C4-2B (cell line): ENCODE data around the gene CD79A.
"Not testable (repeated sequence)": the region's sequence is repeated elsewhere in the genome, so short reads cannot be mapped to it uniquely, and the experiment has no call there.

Experiments used
- H3K27ac ChIP-seq: fragments of 450-650 bp; 2 replicates; pipeline ENCODE4 v1.5.1; 2017
- ZFX ChIP-seq: fragments of 450-650 bp; IDR thresholded peaks from 2 replicates; pipeline ENCODE4 v1.6.1; 2017
- TF ChIP-seq, protein P1 (sequence below): fragments of 450-650 bp; conservative IDR thresholded peaks from 2 replicates; pipeline ENCODE4 v1.5.1; 2017; ENCODE audit warnings: mild to moderate bottlenecking

Gene CD79A

DNA sequence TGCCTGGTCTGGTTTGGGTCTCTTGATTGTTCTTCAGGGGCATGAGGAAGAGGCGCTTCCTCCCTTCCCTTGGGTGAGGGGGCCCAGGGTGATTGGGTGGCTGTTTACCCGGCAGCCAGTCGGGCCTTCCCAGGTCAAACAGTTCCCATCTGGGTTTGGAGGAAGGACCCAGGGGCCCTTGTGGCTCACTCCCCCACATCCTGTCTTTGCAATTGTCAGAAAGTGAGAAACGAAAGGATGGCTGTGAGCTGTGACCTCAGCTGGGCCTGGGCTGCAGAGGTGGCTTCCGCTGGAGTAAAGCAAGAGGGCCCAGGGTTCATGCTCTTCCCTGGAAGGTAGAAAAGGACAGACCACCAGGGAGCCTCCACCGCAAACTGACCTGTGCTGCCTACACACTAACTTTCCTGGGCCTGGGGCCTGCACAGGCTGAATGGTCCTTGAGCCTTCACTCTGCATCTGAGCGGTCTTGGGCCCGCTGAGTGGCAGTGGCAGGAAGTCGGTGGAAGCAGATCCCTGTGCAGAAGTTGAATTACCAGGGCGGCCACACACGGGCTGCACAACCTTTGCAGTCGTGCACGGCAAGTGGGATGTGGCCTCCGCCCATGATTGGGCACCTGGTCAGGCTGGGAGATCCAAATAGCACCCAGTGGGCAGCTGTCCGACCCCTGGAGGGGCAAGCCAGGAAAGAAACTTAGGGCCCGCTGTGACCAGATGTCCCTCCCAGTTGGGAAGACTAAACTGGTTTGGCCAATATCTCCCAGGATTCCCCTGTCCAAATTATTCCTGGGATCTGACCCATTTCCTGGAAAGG, 5.3 kb upstream of the CD79A start:
- no peak overlapping the region; the same call in 1 of the 2 replicates for H3K27ac ChIP-seq
- no peak for TF ChIP-seq ZFX
- TF ChIP-seq, protein P1, sequence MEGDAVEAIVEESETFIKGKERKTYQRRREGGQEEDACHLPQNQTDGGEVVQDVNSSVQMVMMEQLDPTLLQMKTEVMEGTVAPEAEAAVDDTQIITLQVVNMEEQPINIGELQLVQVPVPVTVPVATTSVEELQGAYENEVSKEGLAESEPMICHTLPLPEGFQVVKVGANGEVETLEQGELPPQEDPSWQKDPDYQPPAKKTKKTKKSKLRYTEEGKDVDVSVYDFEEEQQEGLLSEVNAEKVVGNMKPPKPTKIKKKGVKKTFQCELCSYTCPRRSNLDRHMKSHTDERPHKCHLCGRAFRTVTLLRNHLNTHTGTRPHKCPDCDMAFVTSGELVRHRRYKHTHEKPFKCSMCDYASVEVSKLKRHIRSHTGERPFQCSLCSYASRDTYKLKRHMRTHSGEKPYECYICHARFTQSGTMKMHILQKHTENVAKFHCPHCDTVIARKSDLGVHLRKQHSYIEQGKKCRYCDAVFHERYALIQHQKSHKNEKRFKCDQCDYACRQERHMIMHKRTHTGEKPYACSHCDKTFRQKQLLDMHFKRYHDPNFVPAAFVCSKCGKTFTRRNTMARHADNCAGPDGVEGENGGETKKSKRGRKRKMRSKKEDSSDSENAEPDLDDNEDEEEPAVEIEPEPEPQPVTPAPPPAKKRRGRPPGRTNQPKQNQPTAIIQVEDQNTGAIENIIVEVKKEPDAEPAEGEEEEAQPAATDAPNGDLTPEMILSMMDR, result no peak

DNA sequence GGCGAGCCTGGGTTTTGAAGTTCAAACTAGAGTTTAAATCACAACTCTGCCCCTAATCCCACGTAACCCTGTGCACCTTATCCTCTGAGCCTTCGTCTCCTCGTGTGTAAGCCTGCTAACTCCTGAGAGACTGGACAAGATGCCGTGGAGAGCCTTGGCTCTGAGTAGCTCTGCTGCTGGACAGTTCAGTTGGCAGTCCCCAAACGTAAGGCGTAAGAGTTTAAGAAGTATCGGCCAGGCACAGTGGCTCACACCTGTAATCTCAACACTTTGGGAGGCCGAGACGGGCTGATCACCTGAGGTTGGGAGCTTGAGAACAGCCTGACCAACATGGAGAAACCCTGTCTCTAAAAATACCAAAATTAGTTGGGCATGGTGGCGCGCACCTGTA, 4.7 kb upstream of the CD79A start:
- H3K27ac ChIP-seq, result no peak overlapping the region
- TF ChIP-seq, protein P1, result no peak
- TF ChIP-seq ZFX, result no peak

DNA sequence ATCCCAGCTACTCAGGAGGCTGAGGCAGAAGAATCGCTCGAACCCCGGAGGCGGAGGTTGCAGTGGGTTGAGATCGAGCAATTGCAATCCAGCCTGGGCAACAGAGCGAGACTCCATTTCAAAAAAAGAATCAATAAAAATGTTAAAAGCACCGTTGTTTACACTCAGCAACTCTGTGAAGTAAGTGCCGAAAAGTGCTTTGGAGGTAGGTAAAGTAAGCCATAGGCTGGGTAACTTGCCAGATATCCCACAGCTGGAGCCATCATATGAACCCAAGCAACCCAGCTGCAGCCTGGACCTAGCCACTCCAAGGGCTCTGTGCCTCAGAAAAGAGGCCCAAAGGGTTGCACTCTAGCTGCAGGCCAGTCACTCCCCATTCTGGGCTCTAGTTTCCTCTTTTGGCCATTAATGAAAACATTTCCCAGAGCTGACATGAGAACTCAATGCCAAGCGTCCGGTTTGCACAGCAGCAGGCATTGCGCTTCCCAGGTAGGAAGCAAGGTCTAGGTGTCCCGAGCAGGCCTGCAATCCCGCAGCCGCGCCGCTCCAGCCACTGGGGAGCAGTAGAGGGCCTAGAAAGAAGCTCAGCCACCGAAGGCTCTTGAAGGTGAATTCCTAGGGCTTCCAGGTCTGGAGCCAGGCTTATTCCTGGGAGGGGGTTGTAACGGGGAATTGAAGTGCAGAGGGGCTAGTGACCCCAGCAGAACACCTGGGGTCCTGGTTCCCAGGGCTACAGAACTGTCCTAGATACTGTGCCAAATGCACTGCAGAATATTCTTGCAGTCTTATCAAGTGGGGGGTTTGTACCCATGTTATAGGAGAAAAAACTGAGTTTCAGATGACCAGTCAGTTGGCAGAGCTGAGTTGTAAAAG, 4.1 kb upstream of the CD79A start:
- no peak overlapping the region for H3K27ac ChIP-seq

DNA sequence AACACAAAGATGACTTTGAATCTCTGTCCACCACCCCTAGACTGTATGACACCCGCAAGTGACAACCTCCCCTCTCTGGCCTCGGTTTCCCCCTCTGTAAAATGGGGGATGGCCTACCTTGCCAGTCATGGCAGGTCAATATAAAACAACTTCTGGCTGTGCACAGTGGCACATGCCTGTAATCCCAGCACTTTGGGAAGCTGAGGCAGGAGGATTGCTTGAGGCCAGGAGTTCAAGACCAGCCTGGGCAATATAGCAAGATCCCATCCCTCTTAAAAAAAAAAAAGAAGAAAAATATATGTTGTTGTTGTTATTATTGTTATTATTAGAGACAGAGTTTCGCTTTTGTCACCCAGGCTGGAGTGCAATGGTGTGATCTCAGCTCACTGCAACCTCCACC, 1.1 kb upstream of the CD79A start:
- H3K27ac ChIP-seq, result not testable (repeated sequence)

More for the DNA sequence above, 4.1 kb upstream of the CD79A start:
- TF ChIP-seq, protein P1, result peak; percentile 70
- no peak for TF ChIP-seq ZFX

DNA sequence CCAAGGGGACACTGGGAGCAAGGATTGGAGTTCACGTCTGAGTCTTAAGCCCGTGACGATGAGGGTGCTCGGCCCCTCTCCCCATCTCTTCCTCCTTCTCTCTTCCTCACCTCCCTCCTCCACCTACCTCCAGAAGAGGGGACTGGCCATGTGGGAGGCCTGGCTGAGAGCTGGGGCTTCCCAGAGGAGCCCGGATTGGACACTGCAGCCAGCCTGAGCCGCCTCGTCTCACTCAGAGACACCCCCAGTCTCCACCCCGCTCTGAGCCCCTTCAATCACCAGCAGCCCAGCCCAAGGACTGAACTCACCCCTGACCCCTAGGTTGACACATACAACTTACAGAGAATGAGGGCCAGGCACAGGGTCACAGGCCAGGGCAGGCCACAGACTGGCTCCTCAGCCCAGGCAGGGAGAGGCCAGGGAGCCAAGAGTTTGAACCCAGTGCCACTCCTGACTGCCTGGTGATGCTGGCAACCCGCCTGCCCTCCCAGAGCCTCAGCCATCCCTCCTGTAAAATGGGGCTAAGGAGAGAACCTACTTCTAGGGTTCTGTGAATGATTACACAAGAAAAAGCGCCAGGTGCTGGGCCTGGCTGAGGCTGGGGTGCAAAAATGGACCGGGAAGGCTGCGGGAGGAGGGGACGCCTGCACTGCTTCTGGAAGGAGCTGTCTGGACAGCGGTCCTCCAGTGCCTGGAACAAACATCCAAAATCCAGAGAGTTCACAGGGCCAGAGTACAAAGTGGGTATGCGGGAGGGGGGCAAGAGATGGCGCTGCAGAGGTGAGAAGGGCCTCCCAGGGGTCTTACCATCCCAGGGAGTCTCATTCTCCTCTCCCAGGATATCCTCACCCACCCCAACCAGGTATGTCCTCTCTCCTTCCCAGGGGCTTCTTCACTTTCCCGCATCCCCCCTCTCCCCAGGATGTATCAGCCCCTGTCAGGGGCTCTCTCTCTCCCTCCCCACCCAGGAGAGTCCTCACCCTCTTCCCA, 1.1 kb downstream of the CD79A start:
- TF ChIP-seq ZFX, result no peak
- TF ChIP-seq, protein P1, result no peak
- H3K27ac ChIP-seq, result no peak overlapping the region

DNA sequence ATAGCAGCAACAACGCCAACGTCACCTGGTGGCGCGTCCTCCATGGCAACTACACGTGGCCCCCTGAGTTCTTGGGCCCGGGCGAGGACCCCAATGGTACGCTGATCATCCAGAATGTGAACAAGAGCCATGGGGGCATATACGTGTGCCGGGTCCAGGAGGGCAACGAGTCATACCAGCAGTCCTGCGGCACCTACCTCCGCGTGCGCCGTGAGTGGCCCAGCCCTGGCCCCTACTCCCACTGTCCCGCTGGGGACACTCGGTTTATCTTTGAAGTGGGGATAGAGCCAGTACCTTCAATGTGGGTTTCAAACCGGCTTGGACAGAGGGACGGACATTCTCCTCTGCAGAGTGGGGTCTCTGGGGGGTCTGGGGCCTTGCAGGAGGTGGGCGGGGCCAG, 2.0 kb downstream of the CD79A start:
- H3K27ac ChIP-seq, result no peak overlapping the region
- TF ChIP-seq ZFX, result no peak
- TF ChIP-seq, protein P1, result no peak

DNA sequence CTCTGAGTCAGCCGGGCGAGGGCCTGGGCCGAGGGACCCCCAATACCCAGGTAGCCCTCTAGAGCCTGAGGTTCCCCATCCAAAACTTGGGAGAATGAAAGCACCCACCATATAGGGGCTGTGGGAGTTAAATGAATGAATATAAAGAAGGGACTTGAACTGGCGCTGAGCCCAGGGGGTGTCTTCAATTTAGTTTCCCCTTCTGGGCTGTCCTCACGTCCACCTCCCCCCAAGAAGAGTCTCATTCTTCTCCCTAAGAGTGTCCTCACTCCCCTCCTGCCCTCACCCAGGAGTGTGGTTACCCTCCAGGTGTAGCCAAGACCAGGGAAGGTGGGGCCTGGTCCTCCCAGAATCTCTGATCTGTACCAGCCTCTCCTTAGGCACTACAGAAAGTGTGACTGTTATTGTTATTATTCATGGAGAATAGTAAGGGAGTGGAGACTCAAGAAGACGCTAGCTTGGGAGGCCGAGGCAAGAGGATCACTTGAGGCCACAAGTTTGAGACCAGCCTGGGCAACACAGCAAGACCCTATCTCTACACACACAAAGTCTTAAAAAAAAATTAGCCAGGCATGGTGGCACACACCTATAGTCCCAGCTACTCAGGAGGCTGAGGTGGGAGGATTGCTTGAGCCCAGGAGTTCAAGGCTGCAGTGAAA, 2.7 kb downstream of the CD79A start:
- no peak overlapping the region for H3K27ac ChIP-seq

More for the DNA sequence above, 2.7 kb downstream of the CD79A start:
- TF ChIP-seq, protein P1, result no peak
- TF ChIP-seq ZFX, result no peak
